Activated T-helper 1 cell treated with anti-CD3 and anti-CD28 coated beads, Interleukin-12 subunit alpha, Interleukin-12 subunit beta, Interleukin-2, Interleukin-4 antibody, amounts not matched to agents 30 ng/mL and 10 ng/mL and 1 ng/mL, durations not matched to agents 14 hours and 24 hours and 36 hours (primary cell): ENCODE measurements around the gene STRADA. TPM values are rescaled to one million over a fixed set of nuclear protein-coding genes. Genes with fewer than 3 reads are reported as not detected.

Experiments used
- DNase-seq: peaks from one replicate; pipeline ENCODE4 v3.0.0; 2021; ENCODE audit warnings: low spot score
- H3K27ac Mint-ChIP-seq: one replicate; pipeline ENCODE4 v1.8.0; 2021; ENCODE audit warnings: mild to moderate bottlenecking, mixed read lengths
- H3K27me3 Mint-ChIP-seq: one replicate; pipeline ENCODE4 v1.8.0; 2022; ENCODE audit warnings: mild to moderate bottlenecking, moderate library complexity, mixed read lengths; ENCODE audit not compliant: insufficient read depth
- H3K36me3 Mint-ChIP-seq: one replicate; pipeline ENCODE4 v1.8.0; 2021; ENCODE audit warnings: low read depth, mixed read lengths
- H3K4me1 Mint-ChIP-seq: one replicate; pipeline ENCODE4 v1.8.0; 2021; ENCODE audit warnings: low read depth, mixed read lengths
- H3K4me3 Mint-ChIP-seq: one replicate; pipeline ENCODE4 v1.8.0; 2021; ENCODE audit warnings: mild to moderate bottlenecking, moderate library complexity, mixed read lengths
- H3K9me3 Mint-ChIP-seq: one replicate; pipeline ENCODE4 v1.8.0; 2021; ENCODE audit warnings: mixed read lengths
- intact Hi-C: fragments of 100-400 bp; cut with micrococcal nuclease; formaldehyde crosslinking; loops from one replicate; pipeline ENCODE4 v1.15.1; 2024
- total RNA-seq: library from RNA; stranded (reverse); gene quantifications from 2 replicates; pipeline ENCODE4 v1.2.3, GENCODE V29; 2022

Gene STRADA, protein sequence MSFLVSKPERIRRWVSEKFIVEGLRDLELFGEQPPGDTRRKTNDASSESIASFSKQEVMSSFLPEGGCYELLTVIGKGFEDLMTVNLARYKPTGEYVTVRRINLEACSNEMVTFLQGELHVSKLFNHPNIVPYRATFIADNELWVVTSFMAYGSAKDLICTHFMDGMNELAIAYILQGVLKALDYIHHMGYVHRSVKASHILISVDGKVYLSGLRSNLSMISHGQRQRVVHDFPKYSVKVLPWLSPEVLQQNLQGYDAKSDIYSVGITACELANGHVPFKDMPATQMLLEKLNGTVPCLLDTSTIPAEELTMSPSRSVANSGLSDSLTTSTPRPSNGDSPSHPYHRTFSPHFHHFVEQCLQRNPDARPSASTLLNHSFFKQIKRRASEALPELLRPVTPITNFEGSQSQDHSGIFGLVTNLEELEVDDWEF
- total RNA-seq, result 59.1 and 59.4 TPM in 2 replicates

DNA sequence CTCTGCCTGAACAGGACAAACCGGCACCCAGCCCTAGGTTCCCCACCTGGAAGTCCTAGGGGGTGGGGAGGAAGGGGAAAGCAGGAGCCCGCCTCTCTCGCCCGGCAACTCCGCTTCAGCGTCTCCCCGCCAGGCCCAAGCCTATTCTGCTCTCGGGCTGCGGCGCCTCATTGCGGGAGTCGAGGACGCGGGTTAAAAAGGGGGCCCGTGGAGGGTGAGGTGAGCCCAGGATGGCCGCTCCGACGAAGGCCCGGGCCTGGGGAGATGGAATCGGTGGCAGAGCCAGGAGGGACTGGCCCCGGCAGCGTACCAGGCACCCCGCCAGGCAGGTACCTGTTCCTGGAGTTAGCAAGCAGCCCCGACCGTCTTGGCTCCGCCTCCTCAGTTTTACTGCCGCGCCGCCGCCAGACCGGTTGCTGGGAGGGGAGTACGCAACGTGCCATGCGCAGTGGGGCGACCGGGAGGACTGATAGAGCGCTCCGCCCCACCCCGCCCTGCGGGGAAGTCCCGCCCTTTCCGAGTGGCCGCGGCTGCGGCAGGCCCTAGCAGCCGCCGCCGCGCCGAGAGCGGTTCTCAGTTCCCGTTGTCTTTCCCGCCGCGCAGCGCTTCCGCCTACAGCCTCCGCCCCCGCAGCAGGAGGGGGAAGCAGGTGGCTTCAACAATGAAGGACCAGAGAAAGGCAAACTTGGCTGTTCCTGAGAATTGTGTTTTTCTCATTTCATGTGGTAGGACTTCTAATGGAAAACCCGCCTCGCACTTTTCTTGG, at the start of gene STRADA:
Gene STRADA (minus strand): TSS at position 392 of the 766 bp plus-strand sequence. CDS start 13,430 bp downstream, outside the sequence.
- no peaks in the 10 kb centered on the region for H3K9me3 Mint-ChIP-seq
- H3K27ac Mint-ChIP-seq, result peak within 1 kb of the TSS; percentile 97
- DNase-seq, result peak; percentile 99
- peaks cover 25% of the 10 kb centered on the region for H3K4me1 Mint-ChIP-seq
- H3K27me3 Mint-ChIP-seq, result no peaks in the 10 kb centered on the region
- peak within 1 kb of the TSS; percentile 98 for H3K4me3 Mint-ChIP-seq
- intact Hi-C loops, result loop anchor here (1.0 to 10.0 kb wide), 9 partner anchors 11 to 1677 kb away; partner anchors contain the start of genes CCDC47, DCAF7, FTSJ3 and MAP3K3
- H3K36me3 Mint-ChIP-seq, result peaks cover 20% of the 10 kb centered on the region

DNA sequence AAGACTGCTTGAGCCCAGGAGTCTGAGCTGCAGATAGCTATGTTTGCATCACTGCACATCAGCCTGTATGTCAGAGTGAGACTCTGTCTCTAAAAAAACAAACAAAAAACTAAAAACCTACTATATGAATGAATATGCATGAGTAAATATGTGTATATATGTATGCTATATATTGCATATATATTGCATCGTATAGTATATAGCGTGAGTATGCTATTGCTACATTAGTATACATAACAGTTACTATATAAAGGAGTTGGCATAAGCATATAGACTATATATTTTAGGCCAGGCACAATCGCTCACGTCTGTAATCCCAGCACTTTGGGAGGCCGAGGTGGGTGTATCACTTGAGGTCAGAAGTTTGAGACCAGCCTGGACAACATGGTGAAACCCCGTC, 48.5 kb upstream of the STRADA start:
- Mint-ChIP-seq H3K27ac (no peak overlapping the region), H3K36me3 (peaks cover 23% of the 10 kb centered on the region)

DNA sequence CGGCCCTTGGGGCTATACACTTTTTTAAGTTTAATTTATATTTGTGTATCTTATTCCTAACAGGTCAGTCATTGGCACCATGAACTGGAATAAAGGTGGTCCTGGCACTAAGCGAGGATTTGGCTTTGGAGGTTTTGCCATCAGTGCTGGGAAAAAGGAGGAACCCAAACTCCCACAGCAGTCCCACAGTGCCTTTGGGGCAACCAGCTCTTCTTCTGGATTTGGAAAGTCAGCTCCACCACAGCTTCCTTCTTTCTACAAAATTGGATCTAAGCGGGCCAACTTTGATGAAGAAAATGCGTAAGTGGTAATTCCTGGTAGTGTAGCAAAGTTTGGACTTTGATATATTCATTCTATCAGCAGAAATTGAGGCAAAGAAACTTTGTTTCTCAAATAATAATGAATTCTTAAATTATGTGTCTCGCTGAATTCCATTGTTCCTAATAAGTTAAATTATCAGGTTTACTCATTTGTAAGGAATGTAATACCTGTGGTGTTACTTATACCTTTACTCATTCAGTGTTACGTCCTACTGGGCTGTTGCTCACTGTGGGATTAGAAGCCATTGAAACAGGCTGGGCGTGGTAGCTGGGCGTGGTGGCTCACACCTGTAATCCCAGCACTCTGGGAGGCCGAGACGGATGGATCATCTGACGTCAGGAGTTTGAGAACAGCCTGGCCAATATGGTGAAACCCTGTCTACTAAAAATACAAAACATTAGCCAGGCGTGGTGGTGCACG, 45.5 kb upstream of the STRADA start:
- Mint-ChIP-seq H3K4me1 (peaks cover 26% of the 10 kb centered on the region), H3K36me3 (peaks cover 24% of the 10 kb centered on the region), H3K27ac (no peak overlapping the region), H3K4me3 (no peak overlapping the region), H3K27me3 (no peaks in the 10 kb centered on the region), H3K9me3 (no peaks in the 10 kb centered on the region)
- intact Hi-C loops, result no loop called here
- DNase-seq, result no peak

More for the DNA sequence above, 48.5 kb upstream of the STRADA start:
- no peak for DNase-seq
- H3K27me3 Mint-ChIP-seq, result no peaks in the 10 kb centered on the region
- intact Hi-C loops, result no loop called here
- no peak overlapping the region for H3K4me3 Mint-ChIP-seq
- H3K4me1 Mint-ChIP-seq, result peaks cover 12% of the 10 kb centered on the region
- H3K9me3 Mint-ChIP-seq, result no peaks in the 10 kb centered on the region

DNA sequence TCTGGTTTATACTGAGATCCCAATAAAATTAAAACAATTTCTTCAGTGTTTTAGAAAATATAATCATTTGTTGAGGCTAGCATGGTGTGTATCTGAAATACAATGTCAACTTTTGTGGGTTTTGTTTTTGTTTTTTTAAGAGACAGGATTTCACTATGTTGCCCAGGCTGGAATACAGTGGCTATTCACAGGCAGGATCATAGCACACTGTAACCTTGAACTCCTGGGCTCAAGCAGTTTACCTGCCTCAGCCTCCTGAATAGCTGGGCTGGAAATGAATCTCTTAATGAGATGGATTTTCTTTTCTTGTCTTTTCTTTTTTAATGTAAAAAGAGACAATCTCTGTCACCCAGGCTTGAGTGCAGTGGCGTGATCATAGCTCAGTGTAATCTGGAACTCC, 44.5 kb upstream of the STRADA start:
- no peak overlapping the region for H3K27ac Mint-ChIP-seq

DNA sequence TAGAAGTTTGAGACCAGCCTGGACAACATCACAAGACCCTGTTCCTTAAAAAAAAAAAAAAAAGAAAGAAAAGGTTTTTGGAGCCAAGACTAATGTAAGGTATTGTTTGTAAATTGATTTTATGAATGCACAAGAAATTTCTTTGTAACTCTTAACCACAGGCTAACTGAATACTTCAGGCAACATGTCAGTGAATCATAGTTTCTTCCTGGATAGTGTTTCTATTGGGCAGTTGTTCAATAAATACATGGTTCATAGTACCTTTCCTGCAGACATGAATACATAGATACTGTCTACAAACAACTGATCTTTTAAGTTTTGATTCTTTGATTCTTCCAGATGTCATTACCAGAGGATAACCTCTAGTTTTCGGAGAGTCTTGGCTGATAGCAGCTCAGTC, 44.0 kb upstream of the STRADA start:
- Mint-ChIP-seq H3K27ac (no peak overlapping the region), H3K4me3 (no peak overlapping the region), H3K9me3 (no peaks in the 10 kb centered on the region), H3K4me1 (peaks cover 36% of the 10 kb centered on the region), H3K27me3 (no peaks in the 10 kb centered on the region), H3K36me3 (peaks cover 32% of the 10 kb centered on the region)
- intact Hi-C loops, result no loop called here
- no peak for DNase-seq

More for the DNA sequence above, 44.5 kb upstream of the STRADA start:
- DNase-seq, result no peak
- no peaks in the 10 kb centered on the region for H3K9me3 Mint-ChIP-seq
- H3K27me3 Mint-ChIP-seq, result no peaks in the 10 kb centered on the region
- H3K36me3 Mint-ChIP-seq, result peaks cover 27% of the 10 kb centered on the region
- intact Hi-C loops, result no loop called here
- H3K4me1 Mint-ChIP-seq, result peaks cover 30% of the 10 kb centered on the region
- H3K4me3 Mint-ChIP-seq, result no peak overlapping the region

DNA sequence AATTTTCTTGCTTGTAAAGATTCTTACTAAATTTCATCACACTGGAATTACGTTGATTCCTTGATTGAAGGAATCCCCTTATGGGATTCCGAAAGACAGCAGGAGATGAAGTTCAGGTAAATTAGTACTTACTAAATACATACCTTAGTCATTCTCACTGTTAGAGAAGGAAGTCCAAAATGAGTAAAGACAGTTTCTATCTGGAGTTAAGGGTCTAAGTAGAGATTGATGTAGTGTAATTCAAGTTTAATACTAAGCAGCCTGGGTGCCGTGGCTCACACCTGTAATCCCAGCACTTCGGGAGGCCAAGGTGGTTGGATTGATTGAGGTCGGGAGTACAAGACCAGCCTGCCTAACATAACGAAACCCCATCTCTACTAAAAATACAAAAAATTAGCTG, 41.9 kb upstream of the STRADA start:
- no peak overlapping the region for H3K4me3 Mint-ChIP-seq
- no peak for DNase-seq
- peaks cover 36% of the 10 kb centered on the region for H3K36me3 Mint-ChIP-seq
- no peaks in the 10 kb centered on the region for H3K9me3 Mint-ChIP-seq
- peak overlapping the region; percentile 44 for H3K27ac Mint-ChIP-seq
- H3K4me1 Mint-ChIP-seq, result peaks cover 45% of the 10 kb centered on the region
- no peaks in the 10 kb centered on the region for H3K27me3 Mint-ChIP-seq
- intact Hi-C loops, result no loop called here

DNA sequence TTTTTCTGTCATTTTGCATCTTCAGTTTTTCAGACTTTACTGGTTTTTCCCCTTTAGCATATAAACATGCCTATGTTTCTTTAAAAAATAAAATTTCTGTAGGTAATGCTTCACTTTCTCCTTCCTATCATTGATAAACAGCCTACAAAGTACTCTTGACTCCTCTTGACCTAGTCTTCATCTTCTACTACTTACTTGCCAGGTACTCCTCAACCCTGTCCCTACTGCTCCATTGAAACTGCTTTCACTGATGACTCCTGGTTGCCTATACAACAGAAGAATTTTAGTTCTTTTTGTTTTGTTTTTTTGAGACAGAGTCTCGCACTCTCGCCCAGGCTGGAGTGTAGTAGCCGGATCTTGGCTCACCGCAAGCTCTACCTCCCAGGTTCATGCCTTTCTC, 39.3 kb upstream of the STRADA start:
- intact Hi-C loops, result no loop called here
- Mint-ChIP-seq H3K9me3 (no peaks in the 10 kb centered on the region), H3K27me3 (no peaks in the 10 kb centered on the region), H3K27ac (no peak overlapping the region), H3K4me1 (peaks cover 69% of the 10 kb centered on the region), H3K36me3 (peaks cover 42% of the 10 kb centered on the region), H3K4me3 (no peak overlapping the region)
- no peak for DNase-seq

DNA sequence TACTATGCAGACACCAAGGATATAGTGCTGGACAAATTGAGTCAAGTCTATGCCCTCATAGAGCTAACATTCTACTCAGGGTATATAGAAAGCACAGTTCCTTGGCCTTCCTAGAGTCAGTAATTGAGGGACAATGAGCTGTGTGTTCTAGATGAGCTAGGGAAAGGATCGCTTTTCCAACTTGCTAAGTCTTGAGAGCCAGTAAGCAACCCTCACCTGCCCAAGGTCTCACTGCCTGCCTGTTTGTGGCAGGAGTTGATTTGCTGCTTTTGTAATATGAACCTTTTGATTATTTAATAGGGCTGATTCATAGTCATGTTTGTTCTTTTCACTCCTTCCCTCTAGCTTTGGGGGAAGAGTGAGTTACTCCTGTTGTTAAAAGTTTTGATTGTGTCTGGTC, 38.9 kb upstream of the STRADA start:
- Mint-ChIP-seq H3K4me1 (peaks cover 69% of the 10 kb centered on the region), H3K9me3 (no peaks in the 10 kb centered on the region), H3K27me3 (no peaks in the 10 kb centered on the region), H3K36me3 (peaks cover 43% of the 10 kb centered on the region), H3K27ac (no peak overlapping the region), H3K4me3 (no peak overlapping the region)
- intact Hi-C loops, result no loop called here
- DNase-seq, result no peak

DNA sequence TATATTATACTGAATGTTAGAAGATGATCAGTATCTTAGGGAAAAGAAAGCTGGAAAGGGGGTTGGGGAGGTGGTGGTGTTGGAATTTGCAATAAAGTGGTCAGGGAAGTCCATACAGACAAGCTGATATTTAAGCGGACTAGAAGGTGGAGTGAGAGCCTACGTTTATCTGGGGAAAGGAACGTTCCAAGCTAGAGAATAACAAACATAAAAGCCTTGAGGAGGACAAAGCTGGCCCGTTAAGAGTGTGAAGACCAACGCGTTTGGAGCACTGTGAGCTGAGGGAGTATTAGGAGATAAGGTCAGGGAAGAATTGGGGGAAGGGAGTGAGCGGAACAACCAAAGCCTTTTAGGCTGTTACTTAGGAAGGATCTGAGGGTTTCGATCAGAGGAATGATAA, 33.8 kb upstream of the STRADA start:
- Mint-ChIP-seq H3K4me1 (peaks cover 66% of the 10 kb centered on the region), H3K4me3 (peak overlapping the region; percentile 96), H3K27ac (peak overlapping the region; percentile 100), H3K36me3 (peaks cover 32% of the 10 kb centered on the region), H3K27me3 (no peaks in the 10 kb centered on the region), H3K9me3 (no peaks in the 10 kb centered on the region)
- intact Hi-C loops, result loop anchor here (10.0 kb wide), 1 partner anchor 351 kb away; no protein-coding TSS in a partner anchor
- DNase-seq, result no peak

DNA sequence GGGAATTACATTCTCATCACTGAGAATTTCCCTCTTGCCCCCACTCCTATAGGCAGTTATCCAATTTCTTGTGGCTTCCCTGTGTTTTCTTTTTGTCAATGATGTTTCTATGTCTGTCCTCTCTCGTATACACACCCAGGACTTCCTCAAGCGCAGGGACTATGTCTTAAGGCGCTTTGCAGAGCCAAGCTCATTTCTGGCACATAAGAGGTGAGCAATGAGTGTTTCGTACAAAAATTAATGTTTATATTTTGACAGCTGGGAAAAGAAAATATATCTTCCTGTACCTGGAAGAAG, 33.3 kb upstream of the STRADA start:
- no peak for DNase-seq
- peaks cover 31% of the 10 kb centered on the region for H3K36me3 Mint-ChIP-seq
- intact Hi-C loops, result loop anchor here (1.0 to 10.0 kb wide), 4 partner anchors 225 to 372 kb away; partner anchors contain the start of genes DCAF7 and ERN1
- H3K27ac Mint-ChIP-seq, result peak overlapping the region; percentile 100
- H3K27me3 Mint-ChIP-seq, result no peaks in the 10 kb centered on the region
- H3K4me3 Mint-ChIP-seq, result peak overlapping the region; percentile 96
- H3K9me3 Mint-ChIP-seq, result no peaks in the 10 kb centered on the region
- peaks cover 68% of the 10 kb centered on the region for H3K4me1 Mint-ChIP-seq

DNA sequence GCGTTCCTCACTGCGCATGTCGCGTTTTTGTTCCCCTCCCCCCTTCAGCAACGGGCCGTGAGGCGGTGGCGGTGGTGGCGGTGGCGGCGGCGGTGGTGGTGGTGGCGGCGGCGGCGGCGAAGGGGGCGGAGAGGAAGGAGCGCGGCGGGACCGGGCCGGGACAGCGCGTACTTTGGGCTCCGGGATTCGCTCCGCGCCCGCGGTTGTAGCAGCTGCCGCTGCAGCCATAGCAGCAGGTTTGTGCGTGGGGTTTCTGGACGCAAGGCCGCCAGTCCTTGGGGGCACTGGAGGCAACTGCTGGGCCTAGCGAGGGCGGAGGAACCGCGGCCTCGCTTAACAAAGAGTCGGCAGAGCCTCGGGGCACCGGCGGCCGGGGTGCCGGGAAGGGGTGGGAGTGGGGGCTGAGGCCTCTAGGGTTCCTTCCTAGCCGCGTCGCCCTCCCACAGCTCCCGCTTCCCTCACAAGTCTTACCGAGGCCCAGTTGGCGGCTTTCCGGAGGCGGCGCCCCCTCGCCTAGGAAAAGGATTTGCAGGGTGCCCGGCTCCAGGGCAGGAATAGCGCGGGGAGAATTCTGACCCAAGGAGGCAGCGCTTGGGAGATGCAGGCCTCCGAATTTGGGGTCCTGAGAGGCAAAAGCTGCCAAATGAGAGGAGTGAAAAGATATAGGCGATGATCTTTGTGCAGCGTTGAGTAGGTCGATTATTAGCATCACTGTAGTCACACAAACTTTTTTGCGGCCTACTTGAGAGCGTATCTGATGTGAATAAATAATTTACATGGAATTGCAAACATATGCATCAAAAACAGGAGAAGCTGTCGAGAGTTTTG, 32.8 kb upstream of the STRADA start, which contains the start of gene DDX42:
Gene DDX42 (plus strand): TSS at position 30 of the 828 bp plus-strand sequence. CDS start 12,880 bp downstream, outside the sequence.
- peak within 1 kb of the TSS; percentile 100 for H3K27ac Mint-ChIP-seq
- intact Hi-C loops, result loop anchor here (1.0 to 10.0 kb wide), 4 partner anchors 224 to 373 kb away; partner anchors contain the start of genes DCAF7 and ERN1
- H3K9me3 Mint-ChIP-seq, result no peaks in the 10 kb centered on the region
- peak; percentile 89 for DNase-seq
- peak within 1 kb of the TSS; percentile 96 for H3K4me3 Mint-ChIP-seq
- H3K4me1 Mint-ChIP-seq, result peaks cover 64% of the 10 kb centered on the region
- peaks cover 27% of the 10 kb centered on the region for H3K36me3 Mint-ChIP-seq
- no peaks in the 10 kb centered on the region for H3K27me3 Mint-ChIP-seq
